Body of pancreas (tissue), 4 donors: Measurements from ENCODE around the gene CENPF. TPM values are rescaled to one million over a fixed set of nuclear protein-coding genes. Genes with fewer than 3 reads are reported as not detected.

Source experiments
- ATAC-seq: fragments of 150-250 bp; one replicate; pipeline ENCODE4 v1.9.1; 2016
- DNase-seq, 4 donors: peaks; one replicate each; pipeline ENCODE4 v3.0.0-alpha.2; 2019
- H3K27ac ChIP-seq, 4 donors: fragments of 200-600 bp; sonication (generic); 1 replicate in 3 of 4; 2 replicates in 1 of 4; pipeline versions ENCODE4 v1.5.1 to v1.6.1; 2016 to 2019; ENCODE audit warnings: mild to moderate bottlenecking in 1 of 4, mixed read lengths in 1 of 4, moderate library complexity in 1 of 4
- H3K27me3 ChIP-seq, 2 donors: fragments of 200-600 bp; sonication (generic); one replicate each; pipeline ENCODE4 v1.6.0; 2016; ENCODE audit warnings: mild to moderate bottlenecking in 1 of 2
- H3K36me3 ChIP-seq, 2 donors: fragments of 200-600 bp; sonication (generic); replicated peaks in 1 of 2; 2 replicates each; pipeline ENCODE4 v1.5.1; 2016; ENCODE audit warnings: low read depth in 2 of 2; ENCODE audit not compliant: insufficient read depth in 1 of 2
- H3K4me1 ChIP-seq: fragments of 200-600 bp; sonication (generic); one replicate; pipeline ENCODE4 v1.6.0; 2016
- H3K4me3 ChIP-seq, 2 donors: fragments of 200-600 bp; sonication (generic); 1 replicate in 1 of 2; 2 replicates in 1 of 2; pipeline ENCODE4 v1.5.1; 2016 to 2019
- H3K9me3 ChIP-seq, 3 donors: fragments of 200-600 bp; sonication (generic); 1 replicate in 2 of 3; 2 replicates in 1 of 3; pipeline ENCODE4 v1.5.1; 2016
- CTCF ChIP-seq, 7 experiments: fragments of 450-650 bp in 4 of 7; fragments of 200-600 bp in 3 of 7; sonication (generic) in 3 of 7; IDR thresholded peaks; one replicate each; pipeline ENCODE4 v1.5.1; 2016 to 2019; ENCODE audit warnings: antibody characterized with exemption in 7 of 7
- POLR2A ChIP-seq, 3 donors: fragments of 450-650 bp; IDR thresholded peaks; one replicate each; pipeline ENCODE4 v1.6.1; 2016; ENCODE audit warnings: antibody characterized with exemption in 3 of 3, mild to moderate bottlenecking in 2 of 3
- WGBS, 2 donors: methylation state at CpG; one replicate each; pipeline ENCODE4 v1.1.5; 2017; 5-methylcytosine and 5-hydroxymethylcytosine counted together
- intact Hi-C: fragments of 100-400 bp; cut with DNase I; formaldehyde crosslinking; loops from one replicate; pipeline ENCODE4 v1.15.1; 2023
- total RNA-seq, 2 donors: library from RNA; depleted of rRNA; stranded (reverse); fragments of >200 nt; gene quantifications; one replicate each; pipeline ENCODE4 v1.1.0, GENCODE V29; 2016

The CENPF gene
- total RNA-seq, 2 donors from 2014 or later = under 0.01 TPM; not detected in 1

GRCh38 chr1:214638997-214639396 lies 36.0 kb downstream of the CENPF start:
- no peak for ATAC-seq
- H3K27me3 ChIP-seq = no peaks in the 10 kb centered on the region
- no peak overlapping the region for H3K4me3 ChIP-seq
- no peaks in the 10 kb centered on the region for H3K9me3 ChIP-seq
- 62 to 78% methylated on average over 3 of the region's 3 CpGs for WGBS, 2 donors
- no peak for DNase-seq
- no peak overlapping the region for H3K27ac ChIP-seq
- no peaks in the 10 kb centered on the region for H3K4me1 ChIP-seq
- TF ChIP-seq POLR2A (IDR thresholded peaks at IDR 0.05) = no peak
- no peak for TF ChIP-seq CTCF (IDR thresholded peaks at IDR 0.05)
- no peaks in the 10 kb centered on the region for H3K36me3 ChIP-seq
- intact Hi-C loops = loop anchor here (10.0 kb wide), 1 partner anchor 424 kb away; no protein-coding TSS in a partner anchor

GRCh38 chr1:214640431-214641213 lies 37.6 kb downstream of the CENPF start:
- no peak for DNase-seq

GRCh38 chr1:214641214-214641895 lies 38.4 kb downstream of the CENPF start:
- Histone ChIP-seq H3K4me1 (no peaks in the 10 kb centered on the region), H3K27ac (no peak overlapping the region), H3K9me3 (no peaks in the 10 kb centered on the region), H3K27me3 (no peaks in the 10 kb centered on the region), H3K4me3 (no peak overlapping the region), H3K36me3 (no peaks in the 10 kb centered on the region)
- DNase-seq = no peak
- no peak for TF ChIP-seq POLR2A (IDR thresholded peaks at IDR 0.05)
- intact Hi-C loops = no loop called here
- ATAC-seq = no peak
- 90% methylated on average over 2 of the region's 2 CpGs for WGBS, 2 donors

More at GRCh38 chr1:214640431-214641213, 37.6 kb downstream of the CENPF start:
- no peaks in the 10 kb centered on the region for H3K9me3 ChIP-seq
- H3K36me3 ChIP-seq = no peaks in the 10 kb centered on the region
- no peak overlapping the region for H3K4me3 ChIP-seq
- 86 to 89% methylated on average over 6 of the region's 6 CpGs for WGBS, 2 donors
- intact Hi-C loops = no loop called here
- TF ChIP-seq POLR2A (IDR thresholded peaks at IDR 0.05) (no peak), CTCF (IDR thresholded peaks at IDR 0.05) (no peak)
- H3K27me3 ChIP-seq = no peaks in the 10 kb centered on the region
- no peak overlapping the region for H3K27ac ChIP-seq
- no peaks in the 10 kb centered on the region for H3K4me1 ChIP-seq
- ATAC-seq = no peak

- 91% methylated on average over 8 of the region's 8 CpGs for WGBS, 2 donors
These were observed 40.0 kb downstream of the CENPF start for GRCh38 chr1:214643030-214643429.

More at GRCh38 chr1:214643030-214643429, 40.0 kb downstream of the CENPF start:
- intact Hi-C loops = no loop called here
- Histone ChIP-seq H3K9me3 (no peaks in the 10 kb centered on the region), H3K27ac (no peak overlapping the region), H3K4me1 (no peaks in the 10 kb centered on the region), H3K4me3 (no peak overlapping the region), H3K36me3 (no peaks in the 10 kb centered on the region), H3K27me3 (no peaks in the 10 kb centered on the region)
- DNase-seq (no peak), ATAC-seq (no peak)
- TF ChIP-seq CTCF (IDR thresholded peaks at IDR 0.05) (no peak), POLR2A (IDR thresholded peaks at IDR 0.05) (no peak)
